ENCODE data around the gene MAOA.

GRCh38 chrX:43679058-43679457 lies 23.0 kb downstream of the MAOA start:
- TF ChIP-seq POLR2A (IDR thresholded peaks at IDR 0.05) = no peak
- TF ChIP-seq CTCF (IDR thresholded peaks at IDR 0.05 in 8 of 11, conservative IDR thresholded peaks at IDR 0.05 in 3 of 11) = no peak
